GM12891 (cell line): ENCODE measurements around the gene TMA7B.

Experiments used
- POLR2A ChIP-seq: IDR thresholded peaks from 2 replicates; pipeline ENCODE4 v1.6.1; 2011; ENCODE audit warnings: low read depth, low read length, control low read depth
- POLR2AphosphoS5 ChIP-seq: IDR thresholded peaks from 2 replicates; pipeline ENCODE4 v1.6.1; 2011; ENCODE audit warnings: low read depth, low read length, control low read depth
- TAF1 ChIP-seq: IDR thresholded peaks from 2 replicates; pipeline ENCODE4 v1.6.1; 2011; ENCODE audit warnings: low read depth, low read length, control low read depth

GRCh38 chr22:39958009-39958711 lies 2.0 kb upstream of the TMA7B start:
- TF ChIP-seq POLR2AphosphoS5 (no peak), POLR2A (no peak), TAF1 (no peak)
